CMK (cell line): ENCODE results near the gene STK24.
"Not testable (repeated sequence)": the region's sequence is repeated elsewhere in the genome, so short reads cannot be mapped to it uniquely, and the experiment has no call there.

Experiments
- DNase-seq: peaks from one replicate; pipeline ENCODE4 v3.0.0-alpha.2; 2010; ENCODE audit warnings: low read depth

Gene STK24

DNA sequence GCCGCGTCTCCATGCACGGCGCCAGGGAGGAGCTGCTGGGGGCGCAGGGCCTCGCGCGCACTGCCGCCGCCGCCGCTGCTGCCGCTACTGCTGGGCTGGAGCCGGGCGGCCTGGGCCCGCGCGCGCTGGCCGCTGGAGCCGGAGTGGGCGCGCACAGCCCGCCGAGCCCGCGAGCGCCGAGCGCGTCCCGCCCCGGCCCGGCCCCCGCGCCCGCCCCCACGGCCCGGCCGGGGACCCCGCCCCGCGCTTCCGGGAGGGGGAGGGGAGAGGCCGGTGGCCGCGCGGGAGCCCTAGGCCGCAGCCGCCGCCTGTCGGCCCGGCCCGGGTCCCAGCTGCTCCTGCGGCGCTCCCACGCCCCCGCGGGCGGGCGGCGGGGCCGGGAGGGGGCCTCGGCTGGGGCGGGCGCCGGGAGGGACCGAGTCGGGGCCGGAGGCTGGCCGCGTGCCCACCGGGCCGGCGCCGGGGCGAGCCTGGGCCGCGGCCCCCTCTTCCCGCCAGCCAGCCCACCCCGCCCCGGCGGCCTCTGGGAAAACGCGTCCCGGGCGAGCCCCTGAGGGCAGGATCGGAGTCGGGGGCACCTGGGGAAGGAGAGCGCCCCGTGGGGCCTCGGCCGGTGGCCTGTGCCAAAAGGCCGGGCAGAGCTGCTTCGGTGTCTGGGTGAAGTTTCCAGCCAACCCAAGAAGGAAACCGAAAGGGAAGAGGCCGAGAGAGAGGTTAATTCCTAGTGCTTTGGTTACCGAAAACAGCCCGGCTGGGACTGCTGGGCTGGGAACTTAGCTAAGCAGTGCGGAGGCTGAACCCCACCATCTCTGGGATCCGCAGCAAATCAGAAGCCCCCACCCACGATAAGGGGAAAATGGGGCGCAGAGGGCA is at the start of gene STK24:
TSS of gene STK24 (minus strand) at position 145 of the 873 bp plus-strand sequence. CDS start 321 bp downstream, outside the sequence.
- DNase-seq = no peak

DNA sequence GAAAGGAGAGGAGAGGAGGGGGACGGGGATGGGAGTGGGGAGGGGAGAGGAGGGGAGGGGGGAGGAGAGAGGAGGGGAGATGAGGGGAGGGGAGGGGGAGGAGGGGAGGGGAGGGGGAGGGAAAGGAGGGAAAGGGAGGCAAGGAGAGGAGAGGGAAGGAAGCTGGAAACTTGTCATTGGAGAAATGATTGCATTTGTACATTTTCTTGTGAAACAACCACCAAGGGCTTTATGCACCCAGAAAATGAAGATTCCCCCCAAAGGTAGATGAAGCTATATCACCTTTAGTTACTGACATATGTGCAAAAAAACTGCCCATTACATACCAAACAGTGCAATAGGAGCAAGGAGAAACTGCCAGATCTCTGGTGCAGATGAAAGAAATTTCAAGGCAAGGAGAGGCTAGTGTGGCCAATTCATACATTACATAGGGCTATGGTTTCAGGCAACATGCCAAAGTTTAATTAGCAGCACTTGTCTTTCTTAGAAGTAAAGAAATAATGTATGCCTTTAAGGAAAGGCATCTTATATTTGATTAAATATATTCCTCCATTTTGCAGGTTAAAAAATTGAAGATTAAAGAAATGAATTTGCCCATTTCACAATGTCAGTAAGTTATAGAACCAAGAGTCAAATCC is 49.5 kb upstream of the STK24 start:
- no peak for DNase-seq

DNA sequence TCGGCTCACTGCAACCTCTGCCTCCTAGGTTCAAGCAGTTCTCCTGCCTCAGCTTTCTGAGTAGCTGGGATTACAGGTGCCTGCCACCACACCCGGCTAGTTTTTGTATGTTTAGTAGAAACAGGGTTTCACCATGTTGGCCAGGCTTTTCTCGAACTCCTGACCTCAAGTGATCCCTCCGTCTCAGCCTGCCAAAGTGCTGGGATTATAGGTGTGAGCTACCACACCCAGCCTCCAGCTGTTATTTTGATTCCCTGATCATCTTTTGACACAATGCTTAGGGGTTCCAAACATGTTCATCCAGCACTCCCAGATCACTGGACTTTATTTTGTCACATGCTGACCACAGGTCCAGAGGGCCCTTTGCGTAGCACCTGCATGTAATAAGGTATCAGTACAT is 47.7 kb upstream of the STK24 start:
- not testable (repeated sequence) for DNase-seq

DNA sequence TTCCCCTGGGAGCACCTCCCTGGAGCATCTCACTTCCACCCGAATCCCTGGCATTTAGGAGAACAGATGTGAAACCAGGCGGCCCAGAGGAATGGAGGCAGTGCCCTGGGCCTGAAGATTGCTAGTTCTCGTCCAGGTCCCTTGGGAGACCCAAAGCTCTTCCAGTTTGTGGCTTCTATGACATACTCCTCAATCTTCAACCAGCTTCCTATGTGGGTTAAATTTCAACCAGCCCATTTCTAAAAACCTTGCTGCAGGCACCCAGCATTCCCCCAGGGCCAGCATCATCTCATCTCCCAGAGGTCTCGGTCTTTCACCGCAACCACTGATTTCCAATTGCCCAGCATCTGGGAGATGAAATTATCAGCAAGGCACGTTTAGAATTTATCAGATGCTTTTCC is 46.0 kb upstream of the STK24 start:
- DNase-seq = no peak

DNA sequence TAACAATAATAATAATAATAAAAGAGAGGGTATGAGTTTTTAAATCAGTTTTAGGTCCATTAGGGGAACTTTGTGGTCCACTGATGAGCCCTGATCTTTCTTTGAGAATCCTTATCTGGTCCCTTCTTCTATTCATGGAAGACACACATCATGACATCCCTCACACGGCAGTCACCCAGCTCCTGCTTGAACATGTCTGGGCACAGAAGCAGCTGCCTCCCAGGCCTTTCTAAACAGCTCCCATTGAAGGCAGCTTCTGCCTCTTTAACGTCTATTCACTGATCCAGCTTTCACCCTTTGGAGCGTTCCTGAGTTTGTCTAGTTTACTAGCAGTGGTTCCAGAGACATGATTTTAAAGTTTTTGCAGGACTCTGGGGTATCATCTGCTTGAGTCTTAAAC is 42.6 kb upstream of the STK24 start:
- no peak for DNase-seq

DNA sequence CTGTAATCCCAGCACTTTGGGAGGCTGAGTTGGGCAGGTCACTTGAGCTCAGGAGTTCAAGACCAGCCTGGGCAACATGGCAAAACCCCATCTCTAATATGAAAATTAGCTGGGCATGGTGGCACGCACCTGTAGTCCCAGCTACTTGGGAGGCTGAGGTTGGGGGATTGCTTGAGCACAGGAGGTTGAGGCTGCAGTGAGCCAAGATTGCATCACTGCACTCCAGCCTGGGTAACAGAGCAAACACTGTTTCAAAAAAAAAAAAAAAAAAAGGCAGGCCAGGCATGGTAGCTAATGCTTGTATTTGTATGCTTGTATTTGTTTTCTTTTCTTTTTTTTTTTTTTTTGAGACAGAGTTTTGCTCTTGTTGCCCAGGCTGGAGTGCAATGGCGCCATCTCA is 38.7 kb upstream of the STK24 start:
- not testable (repeated sequence) for DNase-seq

DNA sequence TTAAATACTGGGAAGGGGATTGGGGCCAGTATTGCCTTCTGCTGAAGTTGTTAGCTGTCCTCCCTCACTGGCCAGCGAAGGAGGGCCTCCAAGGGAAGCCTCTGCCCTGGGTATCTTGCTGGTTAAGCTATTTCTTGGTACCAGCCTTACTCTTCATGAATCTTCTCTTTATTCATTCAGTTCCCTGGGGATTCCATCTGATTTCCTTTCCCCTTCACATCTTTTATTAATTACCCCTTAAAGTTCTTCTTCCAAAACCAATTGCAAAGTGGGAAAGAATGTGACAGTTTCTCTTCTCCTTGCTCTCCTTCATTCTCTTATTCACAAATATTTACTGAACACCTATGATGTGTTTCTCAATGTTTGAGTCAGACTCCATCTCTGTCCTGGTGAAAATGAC is 36.7 kb upstream of the STK24 start:
- DNase-seq = no peak

DNA sequence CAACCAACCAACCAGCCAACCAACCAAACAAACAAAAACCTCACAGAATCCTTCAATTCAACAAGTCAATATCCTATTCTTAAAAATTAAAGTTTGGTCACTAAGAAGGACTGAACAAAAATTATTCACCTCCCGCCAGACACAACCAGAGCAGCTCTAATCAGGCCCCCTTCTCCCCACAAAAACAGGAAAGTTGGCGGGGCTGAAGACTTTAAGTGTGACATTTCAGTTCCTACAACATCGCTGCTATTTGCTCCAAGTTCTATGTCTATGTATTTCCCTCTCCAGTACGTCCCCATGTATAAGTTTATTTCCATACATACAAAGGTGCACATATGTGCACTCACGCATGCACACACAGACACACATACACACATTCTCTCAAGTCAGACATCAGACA is 32.8 kb upstream of the STK24 start:
- no peak for DNase-seq

DNA sequence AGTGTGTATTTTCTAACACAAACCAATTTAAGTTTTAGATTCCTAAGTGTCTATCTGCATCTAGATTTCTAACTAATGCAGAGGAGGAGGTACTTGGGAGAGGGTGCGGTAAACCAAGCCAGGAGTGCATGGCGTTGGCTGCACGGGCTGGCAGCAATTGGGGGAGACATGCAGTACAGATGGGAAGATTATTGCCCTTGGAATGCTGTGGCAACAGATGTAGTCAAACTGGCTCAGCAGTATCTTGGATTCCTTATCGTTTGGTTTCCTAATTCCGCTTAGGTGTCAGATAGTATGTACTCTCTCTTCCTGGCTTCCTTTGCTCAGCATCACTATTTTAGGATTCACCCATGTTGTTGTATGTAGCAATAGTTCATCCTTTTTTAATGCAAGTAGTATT is 29.4 kb upstream of the STK24 start:
- DNase-seq = no peak

DNA sequence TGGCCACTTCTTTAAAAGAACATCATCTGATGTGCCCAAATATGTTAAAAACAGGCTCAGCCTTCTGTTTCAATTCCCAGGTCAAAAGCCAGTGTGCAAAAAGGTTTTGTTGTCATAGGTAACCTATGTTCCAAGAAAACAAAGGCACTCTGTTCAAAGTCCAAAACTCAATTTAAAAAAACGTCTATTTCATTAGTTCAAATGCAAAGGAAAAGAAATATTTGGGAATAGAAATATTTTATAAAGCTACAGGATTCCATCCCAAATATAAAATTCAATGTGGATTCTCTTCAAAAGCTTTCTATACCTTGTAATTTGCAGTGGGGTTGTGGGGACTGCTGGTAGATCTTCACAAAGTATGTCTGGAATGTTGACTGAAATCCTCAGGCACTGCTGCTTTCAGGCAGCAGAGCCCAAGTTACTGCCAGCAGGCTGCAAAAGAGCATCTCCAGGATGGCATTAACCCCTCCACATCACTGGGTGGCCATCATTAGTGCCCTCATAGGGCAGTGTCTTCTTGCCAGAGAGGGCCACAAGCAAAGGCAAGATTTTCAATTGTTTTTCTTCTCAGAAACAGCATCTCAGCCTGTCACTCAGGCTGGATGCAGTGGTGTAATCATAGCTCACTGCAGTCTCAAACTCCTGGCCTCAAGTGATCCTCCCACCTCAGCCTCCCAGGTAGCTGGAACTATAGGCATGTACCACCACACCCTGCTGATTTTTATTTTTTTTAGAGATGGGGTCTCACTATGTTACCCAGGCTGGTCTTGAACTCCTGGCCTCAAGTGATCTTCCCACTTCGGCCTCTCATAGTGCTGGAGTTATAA is 22.8 kb upstream of the STK24 start:
- no peak for DNase-seq

DNA sequence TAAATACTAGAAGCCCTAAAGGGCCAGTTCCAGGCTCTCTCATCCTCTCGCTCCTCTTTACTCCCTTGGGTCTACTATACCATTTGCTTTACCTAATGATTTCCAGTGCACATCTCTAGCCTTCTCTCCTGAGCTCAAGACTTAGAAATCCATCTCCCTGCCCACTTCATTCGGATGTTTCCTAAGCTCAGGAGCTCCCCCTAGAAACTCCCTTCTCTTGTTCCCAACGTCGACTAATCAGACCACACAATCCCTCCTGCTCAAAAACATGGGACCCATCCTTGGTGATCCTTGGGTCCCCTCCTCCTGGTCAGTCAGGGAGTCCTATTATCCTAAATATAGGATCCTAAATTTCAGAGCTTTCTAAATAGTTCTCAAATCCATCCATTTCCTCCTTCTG is 21.1 kb upstream of the STK24 start:
- no peak for DNase-seq

DNA sequence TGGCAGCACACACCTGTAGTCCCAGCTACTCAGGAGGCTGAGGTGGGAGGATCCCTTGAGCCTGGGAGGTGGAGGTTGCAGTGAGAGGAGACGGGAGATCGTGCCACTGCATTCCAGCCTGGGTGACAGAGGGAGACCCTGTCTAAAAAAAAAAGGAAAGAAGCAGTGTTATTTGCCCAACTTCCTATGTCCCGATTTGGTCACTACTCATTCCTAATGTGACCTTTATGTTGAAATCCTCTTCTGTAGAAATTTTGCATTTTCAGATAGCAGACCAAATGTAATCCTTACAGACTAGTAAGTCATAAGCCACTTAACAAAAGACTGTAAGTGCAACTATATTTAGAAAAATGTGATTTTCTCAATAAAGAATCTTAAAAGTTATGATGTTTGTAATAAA is 18.2 kb upstream of the STK24 start:
- DNase-seq = no peak

DNA sequence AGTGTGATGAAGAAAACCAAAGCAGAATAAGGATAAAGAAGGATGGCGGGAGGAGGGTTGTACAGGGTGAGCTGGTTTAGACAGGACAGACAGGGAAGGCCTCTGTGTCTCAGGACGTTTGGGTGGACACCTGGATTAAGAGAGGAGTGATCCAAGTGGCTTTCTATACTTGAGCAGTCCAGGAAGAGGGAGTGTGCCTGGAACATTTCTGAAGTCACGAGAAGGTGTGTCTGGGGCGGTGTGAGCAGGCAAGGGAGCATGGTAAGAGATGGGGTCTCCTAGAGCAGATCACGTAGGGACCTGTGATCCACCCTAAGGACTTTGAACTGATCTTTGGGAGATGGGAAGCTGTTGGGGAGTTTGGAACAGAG is 15.4 kb upstream of the STK24 start:
- DNase-seq = no peak

DNA sequence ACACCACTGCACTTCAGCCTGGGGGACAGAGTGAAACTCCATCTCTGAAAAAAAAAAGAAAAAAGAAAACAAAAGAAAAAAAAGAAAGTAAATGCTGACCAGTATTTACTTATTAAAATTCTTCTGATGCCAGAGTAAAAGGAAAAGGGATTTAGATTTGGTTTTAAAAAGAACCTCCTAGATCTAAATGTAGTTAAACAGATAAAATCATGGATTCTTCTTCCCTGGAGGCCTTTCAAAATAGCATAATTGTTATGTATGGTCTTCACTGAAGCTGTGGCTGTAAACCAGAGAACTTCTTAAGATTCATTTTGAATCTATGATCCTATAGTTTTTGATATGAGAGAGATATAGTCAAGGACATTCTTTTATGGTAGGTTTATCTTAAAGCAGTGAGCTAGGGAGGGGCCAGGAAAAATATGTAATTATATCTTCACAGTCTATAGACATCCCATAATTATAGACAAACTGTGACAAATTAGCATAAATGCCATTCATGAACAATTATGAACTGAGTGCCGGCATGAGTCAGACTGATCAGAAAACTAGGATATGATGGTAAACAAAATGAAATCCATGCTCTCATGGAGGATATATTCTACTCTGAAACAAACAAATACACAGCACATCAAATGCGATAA is 14.9 kb upstream of the STK24 start:
- DNase-seq = no peak

DNA sequence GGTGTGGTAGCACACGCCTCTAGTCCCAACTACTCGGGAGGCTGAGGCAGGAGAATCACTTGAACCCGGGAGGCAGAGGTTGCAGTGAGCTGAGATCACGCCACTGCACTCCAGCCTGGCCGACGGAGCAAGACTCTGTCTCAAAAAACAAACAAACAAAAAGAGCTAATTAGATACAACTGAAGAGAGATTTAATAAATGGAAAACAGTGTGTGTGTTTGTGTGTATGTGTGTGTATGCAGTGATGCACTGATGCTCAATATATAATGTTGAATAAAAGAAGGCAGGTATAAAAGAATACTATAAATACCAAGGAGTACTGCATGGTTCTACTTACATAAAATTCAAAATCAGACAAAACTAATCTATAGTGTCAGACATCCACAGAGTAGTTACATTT is 13.6 kb upstream of the STK24 start:
- DNase-seq = not testable (repeated sequence)

DNA sequence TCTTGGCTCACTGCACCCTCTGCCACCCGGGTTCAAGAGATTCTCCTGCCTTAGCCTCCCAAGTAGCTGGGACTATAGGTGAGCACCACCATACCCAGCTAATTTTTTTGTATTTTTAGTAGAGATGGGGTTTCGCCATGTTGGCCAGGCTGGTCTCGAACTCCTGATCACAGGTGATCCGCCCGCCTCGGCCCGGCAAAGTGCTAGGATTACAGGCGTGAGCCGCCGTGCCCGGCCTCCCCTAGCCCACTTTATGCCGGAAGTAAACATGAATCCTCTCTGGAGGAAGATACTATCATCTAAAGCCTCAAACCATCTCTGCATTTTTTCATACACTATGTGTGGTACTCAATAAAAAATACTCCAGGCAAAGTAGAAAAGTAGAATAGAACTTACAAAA is 12.6 kb upstream of the STK24 start:
- not testable (repeated sequence) for DNase-seq

DNA sequence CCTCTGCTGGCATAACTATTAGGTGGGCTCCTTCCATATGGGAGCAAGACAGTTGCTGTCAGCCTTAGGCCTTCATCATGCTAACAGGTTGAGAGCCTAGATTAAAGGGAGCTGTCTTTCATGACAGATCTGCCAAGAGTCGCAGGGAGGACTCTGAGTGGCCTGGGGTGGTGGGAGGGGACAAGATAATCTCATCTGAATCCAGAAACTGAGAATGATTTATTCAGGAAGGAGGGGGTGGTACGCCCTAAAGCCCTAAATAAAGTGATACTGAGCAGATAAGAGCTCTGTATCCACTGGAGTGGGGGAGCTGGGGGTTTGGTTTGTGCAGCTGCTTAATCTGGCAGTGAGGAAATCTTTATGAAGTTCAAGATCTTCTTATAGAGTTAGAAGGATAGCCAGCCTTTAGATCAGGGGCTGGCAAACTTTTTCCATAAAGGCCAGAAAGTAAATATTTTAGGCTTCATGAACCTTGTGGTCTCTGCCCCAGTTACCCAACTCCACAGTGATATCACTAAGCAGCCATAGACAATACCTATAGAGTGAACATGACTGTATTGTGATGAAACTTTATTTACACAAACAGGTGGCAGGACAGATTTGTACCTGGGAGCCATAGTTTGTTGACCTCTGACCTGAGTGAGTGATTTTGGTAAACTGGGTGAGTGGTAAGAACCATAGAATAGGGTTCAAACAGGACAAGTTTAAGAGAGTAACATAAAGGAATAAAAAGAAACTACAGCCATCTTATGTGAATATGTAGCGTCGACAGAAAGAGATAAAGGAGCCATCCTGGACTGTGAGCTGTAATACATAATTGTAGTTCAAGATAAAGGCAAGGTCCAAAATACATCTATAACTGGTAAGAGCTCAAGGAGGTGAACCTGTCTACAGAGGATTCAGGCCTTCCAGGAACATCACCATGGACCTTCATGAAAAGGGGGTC is 9.8 kb upstream of the STK24 start:
- DNase-seq = no peak

DNA sequence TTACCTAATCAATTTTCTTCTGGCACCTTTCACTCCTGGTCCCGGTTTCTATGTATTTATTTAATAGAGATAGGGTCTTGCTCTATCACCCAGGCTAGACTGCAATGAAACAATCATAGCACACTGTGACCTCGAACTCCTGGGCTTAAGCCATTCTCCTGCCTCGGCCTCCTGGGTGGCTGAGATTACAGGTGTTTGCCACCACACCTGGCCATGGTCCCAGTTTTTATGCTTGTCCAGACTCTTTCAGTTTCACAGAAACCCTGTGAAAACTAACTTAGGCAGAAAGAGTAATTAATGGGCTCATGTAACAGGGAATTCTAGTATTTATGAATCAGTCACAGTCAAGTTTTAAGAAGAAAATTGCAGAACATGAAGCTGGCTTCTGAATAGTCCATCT is 9.0 kb upstream of the STK24 start:
- no peak for DNase-seq

DNA sequence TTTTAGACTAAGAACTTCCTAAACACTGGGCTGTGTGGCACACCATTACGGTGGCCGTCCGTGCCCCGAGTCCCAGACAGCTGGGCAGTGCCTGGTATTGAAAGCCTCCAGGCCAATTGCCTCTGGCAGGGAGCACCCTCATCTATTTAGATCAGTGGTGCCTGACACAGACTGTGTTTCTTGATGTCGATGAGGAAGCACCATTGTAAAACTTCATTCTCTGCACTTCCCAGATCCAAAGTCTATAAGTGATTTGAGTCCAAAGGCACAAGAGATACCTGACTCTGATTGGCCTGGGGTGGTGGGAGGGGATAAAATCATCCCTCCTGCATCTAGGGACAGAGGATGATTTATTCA is 8.5 kb upstream of the STK24 start:
- no peak for DNase-seq

DNA sequence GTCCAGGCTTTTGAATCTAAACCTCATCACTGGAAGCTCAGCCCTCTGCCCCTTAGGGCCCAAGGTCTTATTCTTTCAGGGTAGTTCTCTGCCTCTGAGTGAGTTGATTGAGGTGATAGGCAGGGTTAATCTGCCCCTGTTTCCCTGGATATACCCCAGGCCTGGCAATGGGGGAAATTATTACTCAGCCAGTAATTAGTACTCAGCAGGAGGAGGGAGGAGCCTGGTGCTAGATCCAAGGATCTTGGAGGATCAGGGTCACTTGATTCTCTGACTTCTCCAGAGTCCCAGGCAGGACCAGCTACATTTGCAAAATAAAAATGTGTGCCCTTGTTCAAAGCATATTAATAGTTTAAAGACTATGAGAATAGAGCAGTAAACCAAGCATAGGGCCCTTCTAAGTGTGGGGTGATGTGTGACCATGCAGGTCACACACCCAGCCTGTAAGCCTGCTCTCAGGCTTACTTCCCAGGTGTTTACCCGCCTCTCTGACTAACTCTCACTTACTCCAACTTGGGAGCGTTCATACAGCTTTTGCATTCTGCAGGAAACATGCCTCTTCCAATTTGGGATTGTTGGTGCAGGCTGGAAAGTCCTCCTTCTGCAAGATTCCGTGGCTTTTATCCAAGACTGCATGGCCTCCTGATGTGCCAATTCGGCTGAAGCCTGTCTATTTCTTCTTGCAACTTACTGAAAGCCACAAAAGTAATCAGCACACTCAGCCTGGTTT is 7.9 kb upstream of the STK24 start:
- no peak for DNase-seq

DNA sequence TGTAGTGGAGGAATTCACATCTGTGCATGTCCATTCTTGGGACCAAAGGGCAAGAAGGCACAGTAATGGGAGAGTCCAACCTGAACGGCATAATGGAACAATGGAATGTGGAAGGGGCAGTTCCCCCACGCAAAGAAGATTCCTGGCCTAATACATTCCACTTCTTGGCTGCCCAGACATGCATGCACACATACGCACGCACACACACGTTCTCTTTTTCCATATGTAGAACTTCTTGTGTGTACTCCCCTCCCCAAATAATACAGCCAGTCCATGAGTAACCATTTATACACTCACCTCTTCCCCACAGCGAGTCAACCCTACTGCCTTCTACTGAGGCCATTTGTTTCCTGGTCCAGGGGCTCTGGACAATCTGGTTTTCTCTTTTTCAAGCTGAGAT is 6.0 kb upstream of the STK24 start:
- DNase-seq = no peak
